Neural progenitor cell (in vitro differentiated cells): ENCODE results near the gene TMEM176B.

Source experiments
- CTCF ChIP-seq: fragments of 200-600 bp; sonication (generic); IDR thresholded peaks from 2 replicates; pipeline ENCODE4 v1.5.1; 2017; ENCODE audit warnings: antibody characterized with exemption, mild to moderate bottlenecking
- EZH2 ChIP-seq: fragments of 200-600 bp; sonication (generic); IDR thresholded peaks from 2 replicates; pipeline ENCODE4 v1.6.1; 2017; ENCODE audit warnings: antibody characterized with exemption, mild to moderate bottlenecking, moderate library complexity
- EZH2phosphoT487 ChIP-seq: fragments of 200-600 bp; sonication (generic); IDR thresholded peaks from 2 replicates; pipeline ENCODE4 v1.6.1; 2017; ENCODE audit warnings: antibody characterized with exemption

- TF ChIP-seq EZH2phosphoT487 (no peak), CTCF (no peak), EZH2 (no peak)
Measured at GRCh38 chr7:150766334-150766709, 33.8 kb downstream of the TMEM176B start.
